Hepatocyte (in vitro differentiated cells): ENCODE measurements around the gene USP37. TPM values are rescaled to one million over a fixed set of nuclear protein-coding genes. Genes with fewer than 3 reads are reported as not detected.

Experiments used
- DNase-seq: peaks from one replicate; pipeline ENCODE4 v3.0.0-alpha.2; 2016; ENCODE audit warnings: low spot score
- H2AFZ ChIP-seq: fragments of 200-600 bp; sonication (generic); 2 replicates; pipeline ENCODE4 v1.6.0; 2016; ENCODE audit warnings: antibody characterized with exemption, mild to moderate bottlenecking
- H3K27ac ChIP-seq: fragments of 200-600 bp; sonication (generic); 2 replicates; pipeline ENCODE4 v1.5.1; 2016; ENCODE audit warnings: mild to moderate bottlenecking
- H3K27me3 ChIP-seq: fragments of 200-600 bp; sonication (generic); 2 replicates; pipeline ENCODE4 v1.6.1; 2016
- H3K36me3 ChIP-seq: fragments of 200-600 bp; sonication (generic); replicated peaks from 2 replicates; pipeline ENCODE4 v1.5.1; 2016; ENCODE audit warnings: low read depth; ENCODE audit not compliant: insufficient read depth
- H3K4me1 ChIP-seq: fragments of 200-600 bp; sonication (generic); 2 replicates; pipeline ENCODE4 v1.5.1; 2016; ENCODE audit warnings: mild to moderate bottlenecking, moderate library complexity; ENCODE audit not compliant: insufficient read depth
- H3K4me2 ChIP-seq: fragments of 200-600 bp; sonication (generic); 2 replicates; pipeline ENCODE4 v1.6.0; 2016
- H3K4me3 ChIP-seq: fragments of 200-600 bp; sonication (generic); 2 replicates; pipeline ENCODE4 v1.5.1; 2016; ENCODE audit warnings: mild to moderate bottlenecking
- H3K79me2 ChIP-seq: fragments of 200-600 bp; sonication (generic); 2 replicates; pipeline ENCODE4 v1.6.0; 2017; ENCODE audit warnings: mild to moderate bottlenecking
- H3K9me2 ChIP-seq: fragments of 200-600 bp; sonication (generic); replicated peaks from 2 replicates; pipeline ENCODE4 v1.6.0; 2017; ENCODE audit warnings: mild to moderate bottlenecking; ENCODE audit not compliant: insufficient read depth
- H3K9me3 ChIP-seq: fragments of 200-600 bp; sonication (generic); 2 replicates; pipeline ENCODE4 v1.5.1; 2016; ENCODE audit warnings: low read depth, mild to moderate bottlenecking
- H4K20me1 ChIP-seq: fragments of 200-600 bp; sonication (generic); 2 replicates; pipeline ENCODE4 v1.6.0; 2016; ENCODE audit warnings: mild to moderate bottlenecking; ENCODE audit not compliant: insufficient read depth, poor library complexity, severe bottlenecking
- CTCF ChIP-seq: fragments of 200-600 bp; sonication (generic); IDR thresholded peaks from 2 replicates; pipeline ENCODE4 v1.5.1; 2016; ENCODE audit warnings: antibody characterized with exemption, mild to moderate bottlenecking; ENCODE audit not compliant: poor library complexity
- EZH2 ChIP-seq: fragments of 200-600 bp; sonication (generic); IDR thresholded peaks from 2 replicates; pipeline ENCODE4 v1.6.1; 2016; ENCODE audit warnings: antibody characterized with exemption, mild to moderate bottlenecking, borderline replicate concordance
- EZH2phosphoT487 ChIP-seq: fragments of 200-600 bp; sonication (generic); IDR thresholded peaks from one replicate; pipeline ENCODE4 v1.6.1; 2018; ENCODE audit warnings: antibody characterized with exemption, mild to moderate bottlenecking, low read depth, moderate library complexity; ENCODE audit not compliant: unreplicated experiment, severe bottlenecking
- WGBS: methylation state at CpG from one replicate; pipeline ENCODE4 v1.1.6; 2016; ENCODE audit warnings: low lambda C conversion rate; ENCODE audit errors: missing lambda C conversion rate; 5-methylcytosine and 5-hydroxymethylcytosine counted together
- polyA plus RNA-seq: library from polyadenylated mRNA; unstranded; fragments of >200 nt; fragmentation: Nextera tagmentation; extraction: Ambion mirVana; gene quantifications from 2 replicates; pipeline ENCODE4 v1.2.1, GENCODE V29; 2016
- total RNA-seq: library from RNA; depleted of rRNA; stranded (reverse); fragments of >200 nt; gene quantifications from 2 replicates; pipeline ENCODE4 v1.2.3, GENCODE V29; 2014

USP37 gene
- total and polyA plus RNA-seq, 2 experiments from 2014 or later: 5.7 to 10.2 TPM

DNA sequence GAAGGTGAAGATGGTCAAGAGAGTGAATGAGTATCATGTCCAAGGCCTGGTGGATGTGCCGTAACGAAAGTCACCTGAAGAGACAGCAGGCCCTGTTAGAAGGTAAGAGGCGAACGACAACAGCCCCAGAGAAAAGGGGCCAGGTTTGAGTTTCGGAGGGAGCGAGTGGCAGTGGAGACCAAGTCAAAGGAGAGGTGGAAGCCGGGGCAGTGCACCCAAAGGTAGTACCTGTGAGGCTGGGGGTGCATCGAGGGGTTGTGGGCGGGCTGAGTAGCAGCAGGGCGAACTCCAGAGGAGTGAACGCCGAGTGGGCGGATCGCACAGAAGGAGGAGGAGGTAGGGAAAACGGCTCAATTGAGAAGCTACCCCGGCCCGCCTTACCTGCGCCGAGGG, 358 bp downstream of the USP37 start:
- H3K4me3 ChIP-seq: peak overlapping the region; percentile 56
- H3K27ac ChIP-seq: peak overlapping the region; percentile 93
- H4K20me1 ChIP-seq: peaks cover 7% of the 10 kb centered on the region
- peaks cover 92% of the 10 kb centered on the region for H3K79me2 ChIP-seq
- H3K4me1 ChIP-seq: peaks cover 11% of the 10 kb centered on the region
- H2AFZ ChIP-seq: peak overlapping the region; percentile 77
- 0% methylated on average over 19 of the region's 19 CpGs for WGBS
- H3K27me3 ChIP-seq: no peaks in the 10 kb centered on the region
- H3K9me2 ChIP-seq: no peaks in the 10 kb centered on the region
- H3K9me3 ChIP-seq: no peaks in the 10 kb centered on the region
- H3K4me2 ChIP-seq: peak overlapping the region; percentile 86
- no peak for DNase-seq
- no peaks in the 10 kb centered on the region for H3K36me3 ChIP-seq
- no peak for TF ChIP-seq EZH2
- TF ChIP-seq EZH2phosphoT487: no peak
- no peak for TF ChIP-seq CTCF

DNA sequence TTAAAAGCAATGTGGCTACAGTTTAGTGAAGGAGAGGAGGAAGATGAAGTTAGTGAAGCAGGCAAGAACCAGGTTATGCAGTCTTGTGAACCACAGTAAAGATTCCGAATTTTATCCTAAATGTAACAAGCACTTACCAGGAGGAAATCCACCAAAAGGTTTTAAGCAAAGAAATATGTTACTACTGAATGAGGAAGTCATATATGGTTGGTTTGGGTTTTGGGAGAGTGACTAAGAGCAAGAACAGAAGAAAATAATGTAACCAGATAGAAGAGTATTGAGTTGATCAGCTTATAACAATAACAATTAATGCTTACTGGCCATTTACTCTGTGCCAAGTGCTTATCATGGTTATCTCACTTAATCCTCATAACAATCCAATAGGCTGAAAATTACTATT, 1.9 kb downstream of the USP37 start:
- DNase-seq: no peak
- Histone ChIP-seq H3K9me2 (no peaks in the 10 kb centered on the region), H3K27me3 (no peaks in the 10 kb centered on the region), H3K4me2 (peak overlapping the region; percentile 86), H3K9me3 (no peaks in the 10 kb centered on the region), H3K4me1 (peaks cover 11% of the 10 kb centered on the region), H3K79me2 (peaks cover 83% of the 10 kb centered on the region), H3K36me3 (no peaks in the 10 kb centered on the region), H3K4me3 (no peak overlapping the region), H4K20me1 (peaks cover under 1% of the 10 kb centered on the region), H3K27ac (no peak overlapping the region), H2AFZ (no peak overlapping the region)
- no peak for TF ChIP-seq CTCF
- 100% methylated on average over 1 of the region's 1 CpG for WGBS

DNA sequence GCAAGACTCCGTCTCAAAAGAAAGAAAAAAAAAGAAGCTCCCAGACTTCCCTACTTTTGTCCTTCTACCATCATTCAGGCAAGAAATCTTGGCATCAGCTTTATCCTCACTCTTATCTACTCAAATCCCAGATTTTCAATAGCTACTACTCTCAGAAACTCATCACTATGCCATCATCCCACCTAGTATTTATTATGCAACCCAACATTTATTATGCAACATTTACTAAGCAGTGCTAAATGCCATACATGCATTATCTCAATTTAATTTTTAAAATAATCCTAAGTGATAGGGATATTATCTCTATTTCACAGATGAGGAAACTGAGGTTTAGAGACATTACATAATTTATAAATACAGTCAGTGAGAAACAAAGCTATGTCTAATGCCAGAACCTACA, 4.1 kb downstream of the USP37 start:
- no peaks in the 10 kb centered on the region for H3K27me3 ChIP-seq
- H3K27ac ChIP-seq: no peak overlapping the region
- H2AFZ ChIP-seq: no peak overlapping the region
- 100% methylated on average over 1 of the region's 1 CpG for WGBS
- no peaks in the 10 kb centered on the region for H3K9me3 ChIP-seq
- H4K20me1 ChIP-seq: no peaks in the 10 kb centered on the region
- H3K4me2 ChIP-seq: no peak overlapping the region
- no peaks in the 10 kb centered on the region for H3K36me3 ChIP-seq
- H3K79me2 ChIP-seq: peaks cover 61% of the 10 kb centered on the region
- TF ChIP-seq EZH2 (no peak), EZH2phosphoT487 (no peak), CTCF (no peak)
- no peaks in the 10 kb centered on the region for H3K9me2 ChIP-seq
- no peaks in the 10 kb centered on the region for H3K4me1 ChIP-seq
- H3K4me3 ChIP-seq: no peak overlapping the region
- no peak for DNase-seq

DNA sequence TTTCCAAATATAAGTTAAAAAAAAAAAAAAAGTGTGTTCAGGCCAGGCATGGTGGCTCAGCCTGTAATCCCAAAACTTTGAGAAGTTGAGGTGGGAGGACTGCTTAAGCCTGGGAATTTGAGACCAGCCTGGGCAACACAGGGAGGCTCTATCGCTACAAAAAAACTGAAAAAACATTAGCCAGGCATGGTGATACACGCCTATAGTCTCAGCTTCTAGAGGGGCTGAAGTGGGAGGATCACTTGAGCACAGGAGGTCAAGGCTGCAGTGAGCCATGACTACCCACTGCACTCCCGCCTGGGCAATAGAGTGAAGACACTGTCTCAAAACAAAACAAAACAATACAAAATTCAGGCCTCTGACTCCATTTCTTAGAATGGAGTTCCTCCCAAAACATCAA, 9.2 kb downstream of the USP37 start:
- H3K9me3 ChIP-seq: no peaks in the 10 kb centered on the region
- H3K36me3 ChIP-seq: no peaks in the 10 kb centered on the region
- no peak for TF ChIP-seq EZH2
- TF ChIP-seq CTCF: no peak
- no peak for TF ChIP-seq EZH2phosphoT487
- 91% methylated on average over 3 of the region's 3 CpGs for WGBS
- no peaks in the 10 kb centered on the region for H3K4me1 ChIP-seq
- no peak overlapping the region for H2AFZ ChIP-seq
- H3K4me3 ChIP-seq: no peak overlapping the region
- no peaks in the 10 kb centered on the region for H3K27me3 ChIP-seq
- H3K4me2 ChIP-seq: no peak overlapping the region
- no peak for DNase-seq
- peaks cover 21% of the 10 kb centered on the region for H3K79me2 ChIP-seq
- H3K9me2 ChIP-seq: no peaks in the 10 kb centered on the region
- no peak overlapping the region for H3K27ac ChIP-seq
- no peaks in the 10 kb centered on the region for H4K20me1 ChIP-seq
